Ureter (tissue), 1 donor: Measurements from ENCODE around the gene SIRPA. TPM values are rescaled to one million over a fixed set of nuclear protein-coding genes. Genes with fewer than 3 reads are reported as not detected.

Experiments used
- DNase-seq: peaks from one replicate; pipeline ENCODE4 v3.0.0-alpha.2; 2020; ENCODE audit warnings: low spot score
- total RNA-seq: library from RNA; stranded (reverse); gene quantifications from one replicate; pipeline ENCODE4 v1.2.4, GENCODE V29; 2023
- donor health status: DM: yes; HTN: yes; CAD: no.

Gene SIRPA
- total RNA-seq, 1 donor from 2014 or later = 14.5 TPM

GRCh38 chr20:1950836-1951235, 55.6 kb downstream of the SIRPA start:
- no peak for DNase-seq

GRCh38 chr20:1951436-1952115, 56.4 kb downstream of the SIRPA start:
- DNase-seq = no peak

- no peak for DNase-seq
These were observed 57.7 kb downstream of the SIRPA start for GRCh38 chr20:1952737-1953530.

GRCh38 chr20:1953621-1954020, 58.4 kb downstream of the SIRPA start:
- no peak for DNase-seq

- no peak for DNase-seq
These were observed 60.0 kb downstream of the SIRPA start for GRCh38 chr20:1955217-1955616.

GRCh38 chr20:1958426-1958825, 63.2 kb downstream of the SIRPA start:
- no peak for DNase-seq

GRCh38 chr20:1959156-1959555, 63.9 kb downstream of the SIRPA start:
- no peak for DNase-seq

- DNase-seq = no peak
These were observed 66.2 kb downstream of the SIRPA start for GRCh38 chr20:1961374-1961773.

GRCh38 chr20:1964061-1964460, 68.9 kb downstream of the SIRPA start:
- no peak for DNase-seq

- DNase-seq = no peak
These were observed 69.6 kb downstream of the SIRPA start for GRCh38 chr20:1964659-1965405.

- peak; percentile 63 for DNase-seq
These were observed 70.5 kb downstream of the SIRPA start for GRCh38 chr20:1965520-1966351.

GRCh38 chr20:1968964-1969363, 73.8 kb downstream of the SIRPA start:
- DNase-seq = no peak

GRCh38 chr20:1971893-1972586, 76.8 kb downstream of the SIRPA start:
- no peak for DNase-seq

GRCh38 chr20:1973601-1974440, 78.6 kb downstream of the SIRPA start:
- DNase-seq = no peak

- DNase-seq = no peak
These were observed 80.1 kb downstream of the SIRPA start for GRCh38 chr20:1975291-1975690.

GRCh38 chr20:1979106-1979778, 84.0 kb downstream of the SIRPA start:
- no peak for DNase-seq

GRCh38 chr20:1982686-1983085, 87.5 kb downstream of the SIRPA start:
- DNase-seq = no peak

GRCh38 chr20:1983301-1983700, 88.1 kb downstream of the SIRPA start:
- no peak for DNase-seq

GRCh38 chr20:1987826-1988225, 92.6 kb downstream of the SIRPA start:
- no peak for DNase-seq
